ENCODE data around the gene FCN1.
"Not testable (repeated sequence)": the region's sequence is repeated elsewhere in the genome, so short reads cannot be mapped to it uniquely, and the experiment has no call there.

FCN1 gene

GRCh38 chr9:134871697-134872340 lies 45.9 kb downstream of the FCN1 start:
- DNase-seq (ENCODE audit: low read depth): no peak

- DNase-seq (ENCODE audit: low read depth): no peak
Observed at GRCh38 chr9:134870746-134871662, 46.7 kb downstream of the FCN1 start.

- no peak for DNase-seq (ENCODE audit: low read depth)
Observed at GRCh38 chr9:134870301-134870694, 47.4 kb downstream of the FCN1 start.

- no peak for DNase-seq (ENCODE audit: low read depth)
Observed at GRCh38 chr9:134869554-134870300, 48.0 kb downstream of the FCN1 start.

GRCh38 chr9:134868751-134869553 lies 48.8 kb downstream of the FCN1 start:
- DNase-seq (ENCODE audit: low read depth): no peak

- DNase-seq (ENCODE audit: low read depth): no peak
Observed at GRCh38 chr9:134867917-134868750, 49.6 kb downstream of the FCN1 start.

- DNase-seq (ENCODE audit: low read depth): no peak
Observed at GRCh38 chr9:134864821-134865190, 52.9 kb downstream of the FCN1 start.

- DNase-seq (ENCODE audit: low read depth): no peak
Observed at GRCh38 chr9:134863941-134864820, 53.5 kb downstream of the FCN1 start.

- no peak for DNase-seq (ENCODE audit: low read depth)
Observed at GRCh38 chr9:134863306-134863902, 54.3 kb downstream of the FCN1 start.

GRCh38 chr9:134861595-134862334 lies 55.9 kb downstream of the FCN1 start:
- no peak for DNase-seq (ENCODE audit: low read depth)

- DNase-seq (ENCODE audit: low read depth): no peak
Observed at GRCh38 chr9:134860510-134860909, 57.2 kb downstream of the FCN1 start.

GRCh38 chr9:134858051-134858841 lies 59.5 kb downstream of the FCN1 start:
- DNase-seq (ENCODE audit: low read depth): peak; percentile 47

- DNase-seq (ENCODE audit: low read depth): not testable (repeated sequence)
Observed at GRCh38 chr9:134857451-134857850, 60.3 kb downstream of the FCN1 start.

GRCh38 chr9:134855900-134856377 lies 61.8 kb downstream of the FCN1 start:
- DNase-seq (ENCODE audit: low read depth): no peak

All from ELR (cell line).